Measurements from ENCODE around the gene GCKR. TPM values are rescaled to one million over a fixed set of nuclear protein-coding genes. Genes with fewer than 3 reads are reported as not detected.

GCKR gene
- polyA plus RNA-seq, 1 of the 3 experiments (the other 2 are of a cell fraction): 0.18 TPM

- no peaks in the 10 kb centered on the region for H3K9me2 ChIP-seq
- H3K27ac ChIP-seq (ENCODE audit: low read depth in 2 of 2, low read length in 1 of 2): no peak overlapping the region
- no peaks in the 10 kb centered on the region for H3K79me2 ChIP-seq (ENCODE audit: insufficient read depth)
- H3K9me3 ChIP-seq: no peaks in the 10 kb centered on the region
- H2AFZ ChIP-seq (ENCODE audit: low read depth): no peak overlapping the region
- H3K4me2 ChIP-seq: no peak overlapping the region
- H3K4me1 ChIP-seq (ENCODE audit: control insufficient read depth in 1 of 2, insufficient read depth in 2 of 2, low read depth in 1 of 2, low read length in 1 of 2): peaks cover 0 to 4% of the 10 kb centered on the region in 2 experiments; a peak in 1 of 4 replicates
- TF ChIP-seq ELF1 (IDR thresholded peaks at IDR 0.05) (no peak), RXRA (IDR thresholded peaks at IDR 0.05; ENCODE audit: borderline replicate concordance, low read depth) (no peak), MXI1 (IDR thresholded peaks at IDR 0.05; ENCODE audit: low read depth, low read length) (no peak), JUND (IDR thresholded peaks at IDR 0.05) (no peak), EP300 (IDR thresholded peaks at IDR 0.05; ENCODE audit: borderline replicate concordance in 1 of 2, low read depth in 1 of 2, low read length in 1 of 2) (no peak), ZBTB33 (IDR thresholded peaks at IDR 0.05; ENCODE audit: borderline replicate concordance, low read depth) (no peak), SMC3 (IDR thresholded peaks at IDR 0.05; ENCODE audit: low read depth, low read length) (no peak), GABPA (IDR thresholded peaks at IDR 0.05; ENCODE audit: low read depth) (no peak), MEF2A (IDR thresholded peaks at IDR 0.05; ENCODE audit: borderline replicate concordance, low read depth) (no peak), FOXM1 (IDR thresholded peaks at IDR 0.05; ENCODE audit: low read depth) (no peak), TEAD4 (IDR thresholded peaks at IDR 0.05; ENCODE audit: borderline replicate concordance, insufficient read depth) (no peak), FOSL2 (IDR thresholded peaks at IDR 0.05; ENCODE audit: borderline replicate concordance, low read depth) (no peak), CHD2 (IDR thresholded peaks at IDR 0.05; ENCODE audit: low read length, partially characterized antibody) (no peak), RAD21 (IDR thresholded peaks at IDR 0.05; ENCODE audit: low read length) (no peak), TCF12 (IDR thresholded peaks at IDR 0.05) (no peak), EZH2phosphoT487 (IDR thresholded peaks at IDR 0.05; ENCODE audit: borderline replicate concordance, low read depth) (no peak)
- TF ChIP-seq, protein P1, sequence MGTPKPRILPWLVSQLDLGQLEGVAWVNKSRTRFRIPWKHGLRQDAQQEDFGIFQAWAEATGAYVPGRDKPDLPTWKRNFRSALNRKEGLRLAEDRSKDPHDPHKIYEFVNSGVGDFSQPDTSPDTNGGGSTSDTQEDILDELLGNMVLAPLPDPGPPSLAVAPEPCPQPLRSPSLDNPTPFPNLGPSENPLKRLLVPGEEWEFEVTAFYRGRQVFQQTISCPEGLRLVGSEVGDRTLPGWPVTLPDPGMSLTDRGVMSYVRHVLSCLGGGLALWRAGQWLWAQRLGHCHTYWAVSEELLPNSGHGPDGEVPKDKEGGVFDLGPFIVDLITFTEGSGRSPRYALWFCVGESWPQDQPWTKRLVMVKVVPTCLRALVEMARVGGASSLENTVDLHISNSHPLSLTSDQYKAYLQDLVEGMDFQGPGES (IDR thresholded peaks at IDR 0.05; ENCODE audit: low read depth, low read length): no peak
- TF ChIP-seq, protein P2, sequence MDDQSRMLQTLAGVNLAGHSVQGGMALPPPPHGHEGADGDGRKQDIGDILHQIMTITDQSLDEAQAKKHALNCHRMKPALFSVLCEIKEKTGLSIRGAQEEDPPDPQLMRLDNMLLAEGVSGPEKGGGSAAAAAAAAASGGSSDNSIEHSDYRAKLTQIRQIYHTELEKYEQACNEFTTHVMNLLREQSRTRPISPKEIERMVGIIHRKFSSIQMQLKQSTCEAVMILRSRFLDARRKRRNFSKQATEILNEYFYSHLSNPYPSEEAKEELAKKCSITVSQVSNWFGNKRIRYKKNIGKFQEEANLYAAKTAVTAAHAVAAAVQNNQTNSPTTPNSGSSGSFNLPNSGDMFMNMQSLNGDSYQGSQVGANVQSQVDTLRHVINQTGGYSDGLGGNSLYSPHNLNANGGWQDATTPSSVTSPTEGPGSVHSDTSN (IDR thresholded peaks at IDR 0.05): no peak
- TF ChIP-seq, protein P3, sequence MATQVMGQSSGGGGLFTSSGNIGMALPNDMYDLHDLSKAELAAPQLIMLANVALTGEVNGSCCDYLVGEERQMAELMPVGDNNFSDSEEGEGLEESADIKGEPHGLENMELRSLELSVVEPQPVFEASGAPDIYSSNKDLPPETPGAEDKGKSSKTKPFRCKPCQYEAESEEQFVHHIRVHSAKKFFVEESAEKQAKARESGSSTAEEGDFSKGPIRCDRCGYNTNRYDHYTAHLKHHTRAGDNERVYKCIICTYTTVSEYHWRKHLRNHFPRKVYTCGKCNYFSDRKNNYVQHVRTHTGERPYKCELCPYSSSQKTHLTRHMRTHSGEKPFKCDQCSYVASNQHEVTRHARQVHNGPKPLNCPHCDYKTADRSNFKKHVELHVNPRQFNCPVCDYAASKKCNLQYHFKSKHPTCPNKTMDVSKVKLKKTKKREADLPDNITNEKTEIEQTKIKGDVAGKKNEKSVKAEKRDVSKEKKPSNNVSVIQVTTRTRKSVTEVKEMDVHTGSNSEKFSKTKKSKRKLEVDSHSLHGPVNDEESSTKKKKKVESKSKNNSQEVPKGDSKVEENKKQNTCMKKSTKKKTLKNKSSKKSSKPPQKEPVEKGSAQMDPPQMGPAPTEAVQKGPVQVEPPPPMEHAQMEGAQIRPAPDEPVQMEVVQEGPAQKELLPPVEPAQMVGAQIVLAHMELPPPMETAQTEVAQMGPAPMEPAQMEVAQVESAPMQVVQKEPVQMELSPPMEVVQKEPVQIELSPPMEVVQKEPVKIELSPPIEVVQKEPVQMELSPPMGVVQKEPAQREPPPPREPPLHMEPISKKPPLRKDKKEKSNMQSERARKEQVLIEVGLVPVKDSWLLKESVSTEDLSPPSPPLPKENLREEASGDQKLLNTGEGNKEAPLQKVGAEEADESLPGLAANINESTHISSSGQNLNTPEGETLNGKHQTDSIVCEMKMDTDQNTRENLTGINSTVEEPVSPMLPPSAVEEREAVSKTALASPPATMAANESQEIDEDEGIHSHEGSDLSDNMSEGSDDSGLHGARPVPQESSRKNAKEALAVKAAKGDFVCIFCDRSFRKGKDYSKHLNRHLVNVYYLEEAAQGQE (IDR thresholded peaks at IDR 0.05; ENCODE audit: low read depth, low read length): no peak
- TF ChIP-seq, protein P4, sequence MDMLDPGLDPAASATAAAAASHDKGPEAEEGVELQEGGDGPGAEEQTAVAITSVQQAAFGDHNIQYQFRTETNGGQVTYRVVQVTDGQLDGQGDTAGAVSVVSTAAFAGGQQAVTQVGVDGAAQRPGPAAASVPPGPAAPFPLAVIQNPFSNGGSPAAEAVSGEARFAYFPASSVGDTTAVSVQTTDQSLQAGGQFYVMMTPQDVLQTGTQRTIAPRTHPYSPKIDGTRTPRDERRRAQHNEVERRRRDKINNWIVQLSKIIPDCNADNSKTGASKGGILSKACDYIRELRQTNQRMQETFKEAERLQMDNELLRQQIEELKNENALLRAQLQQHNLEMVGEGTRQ (IDR thresholded peaks at IDR 0.05; ENCODE audit: borderline replicate concordance, low read depth, low read length): no peak
- ChIA-PET CTCF (interaction anchor here (0.6 to 1.4 kb wide), 3 partner anchors 22 to 175 kb away, joined by 3 to 4 read pairs (median 4); no protein-coding TSS in a partner anchor), POLR2A (interaction anchor here (0.6 kb wide), 1 partner anchor 18 kb away, joined by 3 read pairs; no protein-coding TSS in a partner anchor)
- 54% methylated on average over 6 of the region's 6 CpGs for WGBS (ENCODE audit: low lambda C conversion rate)
- H3K4me3 ChIP-seq (ENCODE audit: low read depth in 2 of 2, low read length in 1 of 2): no peak overlapping the region
- peaks cover 5% of the 10 kb centered on the region for H3F3A ChIP-seq (replicated peaks; ENCODE audit: insufficient read depth)
- no peak overlapping the region for H3K9ac ChIP-seq
- no peak for DNase-seq
- no peaks in the 10 kb centered on the region; the same call in 1 of the 2 replicates for H3K27me3 ChIP-seq (ENCODE audit: insufficient read depth)
- no peaks in the 10 kb centered on the region for H4K20me1 ChIP-seq (ENCODE audit: insufficient read depth)
- no peaks in the 10 kb centered on the region for H3K36me3 ChIP-seq (replicated peaks in 1 of 2; ENCODE audit: control insufficient read depth in 1 of 2, insufficient read depth in 2 of 2, low read length in 1 of 2)
These were observed 12.7 kb downstream of the GCKR start for GRCh38 chr2:27509326-27509725.
